GM18873 (cell line): ENCODE results near the gene METTL21A.

Source experiments
- ATAC-seq: cut with Tn5 transposase; IDR thresholded peaks from one replicate; pipeline ENCODE4 v1.9.1; 2021; ENCODE audit warnings: mild to moderate bottlenecking, moderate library complexity, moderate number of reproducible peaks; ENCODE audit not compliant: unreplicated experiment, low FRiP score

Gene METTL21A

GRCh38 chr2:207624185-207625013 lies 795 bp downstream of the METTL21A start:
- peak; percentile 28 for ATAC-seq

GRCh38 chr2:207621501-207622039 lies 3.6 kb downstream of the METTL21A start:
- ATAC-seq: no peak

GRCh38 chr2:207619764-207620203 lies 5.4 kb downstream of the METTL21A start:
- ATAC-seq: peak; percentile 37

- ATAC-seq: no peak
These were observed 8.1 kb downstream of the METTL21A start for GRCh38 chr2:207617011-207617671.

- no peak for ATAC-seq
These were observed 9.0 kb downstream of the METTL21A start for GRCh38 chr2:207616185-207616584.

- ATAC-seq: no peak
These were observed 10.4 kb downstream of the METTL21A start for GRCh38 chr2:207614824-207615223.

- ATAC-seq: no peak
These were observed 12.5 kb downstream of the METTL21A start for GRCh38 chr2:207612714-207613113.

- no peak for ATAC-seq
These were observed 18.4 kb downstream of the METTL21A start for GRCh38 chr2:207606829-207607228.

GRCh38 chr2:207606399-207606798 lies 18.8 kb downstream of the METTL21A start:
- no peak for ATAC-seq

GRCh38 chr2:207603486-207603885 lies 21.7 kb downstream of the METTL21A start:
- ATAC-seq: no peak

GRCh38 chr2:207601774-207602173 lies 23.4 kb downstream of the METTL21A start:
- no peak for ATAC-seq

- no peak for ATAC-seq
These were observed 25.0 kb downstream of the METTL21A start for GRCh38 chr2:207600231-207600630.

- ATAC-seq: no peak
These were observed 25.6 kb downstream of the METTL21A start for GRCh38 chr2:207599636-207600035.

- ATAC-seq: no peak
These were observed 30.5 kb downstream of the METTL21A start for GRCh38 chr2:207594731-207595130.

- ATAC-seq: no peak
These were observed 30.9 kb downstream of the METTL21A start for GRCh38 chr2:207594264-207594663.

GRCh38 chr2:207593277-207593676 lies 31.9 kb downstream of the METTL21A start:
- ATAC-seq: no peak

GRCh38 chr2:207589143-207589542 lies 36.1 kb downstream of the METTL21A start:
- ATAC-seq: no peak

- ATAC-seq: no peak
These were observed 37.9 kb downstream of the METTL21A start for GRCh38 chr2:207587305-207587704.

GRCh38 chr2:207584952-207585351 lies 40.2 kb downstream of the METTL21A start:
- ATAC-seq: no peak

- no peak for ATAC-seq
These were observed 53.8 kb downstream of the METTL21A start for GRCh38 chr2:207571370-207571769.

- no peak for ATAC-seq
These were observed 57.5 kb downstream of the METTL21A start for GRCh38 chr2:207567671-207568070.
